BJ (cell line): Measurements from ENCODE around the gene P3H2. TPM values are rescaled to one million over a fixed set of nuclear protein-coding genes. Genes with fewer than 3 reads are reported as not detected.

Experiments used
- CTCF ChIA-PET: fragments of 350-600 bp; formaldehyde crosslinking; extraction: SDS; loops from one replicate; lab custom pipeline; 2021; ENCODE audit warnings: antibody characterized with exemption, inconsistent platforms; lab: Yijun Ruan, JAX
- POLR2A ChIA-PET: fragments of 300-600 bp; sonication (Branson Sonifier 250); formaldehyde crosslinking; extraction: SDS; loops from one replicate; lab custom pipeline; 2021; ENCODE audit warnings: antibody characterized with exemption; lab: Charles Lee
- DNase-seq: peaks from one replicate; pipeline ENCODE4 v3.0.0-alpha.2; 2011; ENCODE audit warnings: low read depth
- H3K27me3 ChIP-seq: 2 replicates; pipeline ENCODE4 v1.6.0; 2011; ENCODE audit warnings: low read length; ENCODE audit not compliant: control insufficient read depth, insufficient read depth
- H3K36me3 ChIP-seq: 2 replicates; pipeline ENCODE4 v1.5.1; 2011; ENCODE audit warnings: low read length; ENCODE audit not compliant: control insufficient read depth, insufficient read depth
- H3K4me3 ChIP-seq: 2 replicates; pipeline ENCODE4 v1.5.1; 2011; ENCODE audit warnings: low read depth, mild to moderate bottlenecking, control low read depth, low read length
- CTCF ChIP-seq: IDR thresholded peaks from 2 replicates; pipeline ENCODE4 v1.5.1; 2011; ENCODE audit warnings: low read depth, mild to moderate bottlenecking, control low read depth, inconsistent platforms, low read length, moderate library complexity; ENCODE audit not compliant: insufficient read depth
- polyA plus RNA-seq: library from polyadenylated mRNA; depleted of rRNA; stranded (reverse); fragments of >200 nt; gene quantifications from 2 replicates; pipeline ENCODE4 v1.2.3, GENCODE V29; 2011

Gene P3H2
- polyA plus RNA-seq, 1 experiment: 13.5 TPM

- DNase-seq: peak; percentile 98
- ChIA-PET POLR2A (no interaction called here), CTCF (interaction anchor here (1.8 to 5.3 kb wide), 3 partner anchors 11 to 23 kb away, joined by 3 to 22 read pairs (median 8); no protein-coding TSS in a partner anchor)
- TF ChIP-seq CTCF: no peak
- no peaks in the 10 kb centered on the region for H3K36me3 ChIP-seq
- H3K4me3 ChIP-seq: no peak overlapping the region
- H3K27me3 ChIP-seq: peaks cover 2% of the 10 kb centered on the region
These were observed 183.2 kb downstream of the P3H2 start for GRCh38 chr3:189937302-189938127.

- H3K27me3 ChIP-seq: peaks cover 2% of the 10 kb centered on the region
- no peaks in the 10 kb centered on the region for H3K36me3 ChIP-seq
- POLR2A ChIA-PET: no interaction called here
- TF ChIP-seq CTCF: no peak
- no peak overlapping the region for H3K4me3 ChIP-seq
- CTCF ChIA-PET: interaction anchor here (2.3 to 5.3 kb wide), 2 partner anchors 12 to 25 kb away, joined by 8 to 22 read pairs; no protein-coding TSS in a partner anchor
- no peak for DNase-seq
These were observed 184.3 kb downstream of the P3H2 start for GRCh38 chr3:189936201-189936945.

- POLR2A ChIA-PET: no interaction called here
- no peak for TF ChIP-seq CTCF
These were observed 192.5 kb downstream of the P3H2 start for GRCh38 chr3:189927975-189928895.

GRCh38 chr3:189921770-189922169, 198.9 kb downstream of the P3H2 start:
- H3K4me3 ChIP-seq: no peak overlapping the region
- no peak for DNase-seq
- ChIA-PET CTCF (interaction anchor here (1.0 kb wide), 1 partner anchor 19 kb away, joined by 3 read pairs; no protein-coding TSS in a partner anchor), POLR2A (no interaction called here)
- H3K36me3 ChIP-seq: no peaks in the 10 kb centered on the region
- H3K27me3 ChIP-seq: no peaks in the 10 kb centered on the region
- no peak for TF ChIP-seq CTCF

More at GRCh38 chr3:189927975-189928895, 192.5 kb downstream of the P3H2 start:
- Histone ChIP-seq H3K36me3 (no peaks in the 10 kb centered on the region), H3K27me3 (no peaks in the 10 kb centered on the region), H3K4me3 (no peak overlapping the region)
- CTCF ChIA-PET: interaction anchor here (1.0 kb wide), 1 partner anchor 45 kb away, joined by 3 read pairs; no protein-coding TSS in a partner anchor
- DNase-seq: no peak
